ENCODE data around the gene IFT80.
"Not testable (repeated sequence)": the region's sequence is repeated elsewhere in the genome, so short reads cannot be mapped to it uniquely, and the experiment has no call there.

Gene IFT80

DNA sequence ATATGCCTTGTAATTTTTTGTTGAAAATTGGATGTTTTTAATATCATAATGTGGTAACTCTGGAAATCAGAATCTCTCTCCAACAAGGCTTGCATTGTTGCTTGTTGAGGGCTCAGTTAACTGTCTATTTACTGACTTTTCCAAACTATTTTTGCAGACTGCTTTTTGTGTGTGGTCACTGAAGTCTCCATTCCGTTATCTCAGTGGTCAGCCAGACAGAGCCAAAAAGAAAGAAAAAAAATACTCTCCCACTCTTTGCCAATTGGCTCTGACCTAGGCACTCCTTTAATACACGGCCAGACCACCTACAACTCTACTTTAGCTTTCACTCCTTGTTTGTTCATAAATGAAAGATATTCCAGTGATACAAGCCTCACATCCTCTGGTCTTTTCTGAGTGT is 52.5 kb downstream of the IFT80 start:
- DNase-seq = no peak

GRCh38 chr3:160343132-160343531 is 55.9 kb downstream of the IFT80 start:
- DNase-seq = peak in 1 of 2 donors; percentile 18

DNA sequence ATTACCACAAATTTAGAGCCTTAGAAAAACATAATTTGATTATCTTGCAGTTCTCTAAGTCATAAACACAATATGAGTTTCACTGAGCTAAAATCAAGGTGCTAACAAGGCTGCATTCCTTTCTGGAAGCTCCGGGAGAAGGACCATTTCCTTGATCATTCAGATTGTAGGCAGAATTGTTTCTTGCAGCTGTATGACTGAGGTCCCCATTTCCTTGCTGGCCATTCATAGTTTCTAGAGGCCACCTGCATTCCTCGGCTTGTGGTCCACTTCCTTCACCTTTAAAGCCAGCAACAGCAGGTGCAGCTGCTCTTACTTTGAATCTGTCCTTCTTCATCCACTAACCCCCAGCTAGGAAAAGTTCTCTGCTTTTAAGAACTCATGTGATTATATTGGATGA is 58.7 kb downstream of the IFT80 start:
- no peak for DNase-seq

DNA sequence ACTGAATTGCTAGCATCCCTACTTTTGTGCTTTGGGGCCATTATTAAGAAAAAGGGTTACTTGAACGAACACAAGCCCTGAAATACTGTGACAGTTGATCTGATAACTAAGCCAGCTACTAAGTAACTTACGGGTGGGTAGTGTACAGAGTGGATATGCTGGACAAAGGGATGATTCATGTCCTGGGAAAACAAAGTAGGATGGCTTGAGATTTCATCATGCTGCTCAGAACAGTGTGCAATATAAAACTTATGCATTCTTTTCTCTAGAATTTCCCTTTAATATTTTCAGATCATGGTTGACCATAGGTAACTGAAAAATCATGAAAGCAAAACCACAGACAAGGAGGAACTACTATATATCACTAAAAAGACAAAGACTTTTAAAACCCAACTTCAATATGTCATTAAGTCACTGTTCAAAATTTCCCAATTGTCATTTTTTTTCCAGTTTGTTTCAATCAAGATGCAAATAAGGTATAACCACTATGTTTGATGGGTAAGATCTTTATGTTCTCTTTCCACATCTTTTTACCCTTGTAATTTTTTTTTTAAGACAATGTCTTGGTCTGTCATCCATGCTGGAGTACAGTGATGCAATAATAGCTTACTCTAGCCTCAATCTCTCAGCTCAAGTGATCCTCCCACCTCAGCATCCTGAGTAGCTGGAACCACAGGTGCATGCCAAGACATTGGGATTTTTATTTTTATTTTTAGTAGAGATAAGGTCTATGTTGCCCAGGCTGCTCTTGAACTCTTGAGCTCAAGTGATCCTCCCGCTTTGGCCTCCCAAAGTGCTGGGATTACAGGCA is 67.7 kb downstream of the IFT80 start:
- no peak for DNase-seq

GRCh38 chr3:160330690-160331089 is 68.3 kb downstream of the IFT80 start:
- DNase-seq = no peak

DNA sequence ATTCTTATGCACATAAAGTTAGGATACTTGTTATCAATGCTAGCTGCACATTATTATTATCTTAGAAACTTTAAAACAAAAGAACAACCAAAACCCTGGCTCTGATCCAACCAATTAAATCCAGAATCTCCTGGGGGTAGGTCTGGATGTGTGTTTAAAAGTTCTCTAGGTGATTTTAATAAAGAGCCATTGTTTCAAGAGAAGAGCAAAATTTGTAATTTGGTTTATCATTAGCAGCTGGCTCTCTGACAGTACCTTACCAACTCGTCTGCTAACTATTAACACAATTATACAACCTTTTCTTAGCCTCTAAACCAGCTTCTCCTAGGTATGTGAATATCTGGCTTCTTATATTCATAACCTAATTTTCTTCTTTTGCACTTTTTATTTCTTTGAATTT is 68.9 kb downstream of the IFT80 start:
- no peak for DNase-seq

GRCh38 chr3:160326286-160326685 is 72.7 kb downstream of the IFT80 start:
- DNase-seq = not testable (repeated sequence)

DNA sequence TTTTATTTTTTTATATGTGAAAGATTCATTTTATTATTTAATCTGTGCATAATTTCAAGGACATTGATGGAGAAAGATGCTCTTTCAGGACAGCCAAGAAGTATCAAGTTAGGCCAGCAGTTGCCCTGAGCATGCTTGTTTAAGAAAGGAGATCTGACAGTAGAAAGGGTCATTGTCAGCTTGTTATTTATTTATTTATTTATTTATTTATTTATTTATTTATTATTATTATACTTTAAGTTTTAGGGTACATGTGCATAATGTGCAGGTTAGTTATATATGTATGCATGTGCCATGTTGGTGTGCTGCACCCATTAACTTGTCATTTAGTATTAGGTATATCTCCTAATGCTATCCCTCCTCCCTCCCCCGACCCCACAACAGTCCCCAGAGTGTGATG is 77.2 kb downstream of the IFT80 start:
- DNase-seq = not testable (repeated sequence)

DNA sequence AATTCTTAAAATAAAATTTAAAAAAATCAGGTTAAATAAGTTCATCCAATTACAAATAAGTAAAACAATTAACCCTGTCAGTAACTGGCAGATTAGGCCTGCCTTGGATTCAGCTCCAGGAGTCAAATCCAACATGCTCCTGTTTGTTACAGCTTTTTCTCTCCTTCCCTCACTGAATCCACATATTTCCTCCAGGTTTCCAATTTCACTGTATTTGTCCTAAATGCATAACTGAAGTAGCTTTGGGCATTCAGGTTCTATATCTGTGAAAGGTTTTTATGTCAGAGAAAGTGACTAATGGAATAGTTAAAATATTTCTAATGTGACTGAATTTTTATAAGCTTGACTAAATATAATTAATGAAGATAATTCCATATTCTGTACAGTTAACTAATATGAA is 79.7 kb downstream of the IFT80 start:
- no peak for DNase-seq

DNA sequence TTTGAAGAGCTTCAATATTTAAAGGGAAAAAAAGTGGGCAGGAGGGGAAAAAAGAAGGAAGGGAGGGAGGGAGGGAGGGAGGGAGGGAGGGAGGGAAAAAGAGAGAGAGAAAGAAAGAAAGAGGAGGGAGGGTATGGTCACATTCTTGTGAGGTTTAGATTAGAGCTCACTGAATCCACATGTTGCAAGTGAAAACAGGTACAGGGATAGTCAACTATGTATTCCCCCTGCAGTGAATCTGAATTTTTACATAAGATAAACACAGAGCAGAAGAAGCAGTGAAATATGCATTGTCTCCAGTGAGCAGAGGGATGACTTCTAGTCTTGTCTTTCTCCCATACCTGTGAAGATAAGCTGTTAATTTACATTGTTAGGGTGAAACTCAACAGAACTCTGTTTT is 84.0 kb downstream of the IFT80 start:
- no peak for DNase-seq

DNA sequence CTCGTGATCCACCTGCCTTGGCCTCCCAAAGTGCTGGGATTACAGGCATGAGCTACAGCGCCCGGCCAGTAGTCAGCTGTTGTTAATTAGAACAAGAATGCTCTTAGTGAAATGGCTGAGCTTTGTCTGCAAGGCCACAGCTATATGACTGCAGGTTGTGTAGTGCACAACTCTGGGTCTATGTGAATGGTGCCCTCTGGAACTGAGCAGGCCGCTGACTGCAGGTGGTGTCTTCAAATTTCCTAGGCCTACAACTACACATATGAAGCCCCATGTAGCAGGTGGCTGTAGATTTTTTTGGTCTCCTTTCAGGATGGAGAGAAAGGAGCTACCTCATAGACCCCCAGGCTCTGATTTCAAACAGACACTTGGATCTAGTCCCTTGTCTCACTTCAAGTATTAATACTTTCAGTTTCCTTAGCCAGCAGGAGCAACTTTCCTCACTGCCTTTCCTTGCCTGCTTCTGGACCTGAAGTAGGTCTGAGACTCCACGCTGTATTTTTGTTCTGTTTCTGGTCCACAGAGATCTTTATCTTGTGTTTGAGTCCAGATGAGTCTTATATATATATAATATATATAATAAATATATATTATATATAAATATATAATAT is 86.9 kb downstream of the IFT80 start:
- DNase-seq = no peak

DNA sequence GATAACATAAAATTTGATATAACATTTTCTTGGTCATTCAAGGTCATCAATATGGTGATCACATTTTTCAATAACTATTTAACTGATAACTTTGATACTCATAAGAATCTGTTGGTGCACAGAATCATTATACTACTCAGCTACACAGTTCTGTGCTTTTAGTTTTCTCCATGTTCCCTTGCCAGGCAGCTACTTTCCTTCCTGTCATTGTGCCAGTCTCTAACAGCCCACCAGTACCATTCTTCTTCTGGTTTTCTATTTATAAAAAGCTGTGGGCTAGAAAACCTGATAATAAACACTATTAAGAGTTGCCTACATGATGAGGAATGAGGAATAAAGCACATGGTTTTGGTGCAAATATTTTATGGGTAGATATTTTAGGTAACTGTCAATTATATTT is 96.2 kb downstream of the IFT80 start:
- DNase-seq = no peak

GRCh38 chr3:160296591-160296990 is 102.4 kb downstream of the IFT80 start:
- DNase-seq = no peak

DNA sequence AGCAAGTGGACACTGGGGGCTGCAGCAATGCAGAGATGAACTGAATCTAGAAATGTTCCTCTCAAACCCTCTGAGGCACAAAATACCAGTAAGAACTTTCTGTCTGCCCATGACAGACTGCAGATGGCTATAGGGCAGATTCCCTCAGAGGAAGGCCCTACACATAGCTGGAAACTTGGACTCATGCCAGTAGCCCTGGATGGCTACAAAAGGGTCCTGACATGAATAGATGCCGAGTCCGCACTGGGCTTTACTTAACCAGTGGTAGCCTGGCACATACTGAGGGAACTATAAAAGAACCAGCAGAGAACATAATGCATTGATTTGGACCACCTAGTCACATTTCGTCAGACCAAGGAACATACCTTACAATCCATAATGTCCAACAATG is 107.1 kb downstream of the IFT80 start:
- DNase-seq = no peak

DNA sequence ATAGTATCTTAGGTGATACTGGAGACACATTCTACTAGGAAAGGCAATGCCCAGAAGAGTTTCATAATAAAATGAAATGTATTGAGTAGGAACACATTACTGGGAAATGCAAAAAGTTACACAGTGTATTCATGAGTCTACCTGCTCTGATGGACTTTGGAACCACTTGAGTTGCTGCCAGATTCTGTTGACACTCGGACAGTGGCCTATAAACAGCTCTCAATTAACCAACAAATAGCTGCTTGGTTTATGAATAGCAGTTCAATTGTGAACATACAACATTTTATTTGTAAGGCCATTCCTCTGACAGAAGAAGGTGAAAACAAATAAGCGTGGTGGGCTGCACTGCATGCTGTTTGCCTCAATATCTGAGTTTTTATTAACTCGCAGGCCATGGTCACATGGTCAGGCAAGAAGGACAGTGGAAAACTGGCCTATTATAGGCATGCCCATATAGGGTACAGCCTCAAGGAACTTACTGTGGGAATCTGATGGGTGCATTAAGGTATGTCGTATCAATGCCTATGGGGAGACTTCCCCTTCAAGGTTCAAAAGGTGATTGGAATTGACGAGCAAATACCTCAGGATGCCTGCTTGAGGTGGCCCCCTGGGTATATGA is 107.6 kb downstream of the IFT80 start:
- DNase-seq = no peak

- DNase-seq = no peak
These were observed 111.4 kb downstream of the IFT80 start for GRCh38 chr3:160287666-160288065.

DNA sequence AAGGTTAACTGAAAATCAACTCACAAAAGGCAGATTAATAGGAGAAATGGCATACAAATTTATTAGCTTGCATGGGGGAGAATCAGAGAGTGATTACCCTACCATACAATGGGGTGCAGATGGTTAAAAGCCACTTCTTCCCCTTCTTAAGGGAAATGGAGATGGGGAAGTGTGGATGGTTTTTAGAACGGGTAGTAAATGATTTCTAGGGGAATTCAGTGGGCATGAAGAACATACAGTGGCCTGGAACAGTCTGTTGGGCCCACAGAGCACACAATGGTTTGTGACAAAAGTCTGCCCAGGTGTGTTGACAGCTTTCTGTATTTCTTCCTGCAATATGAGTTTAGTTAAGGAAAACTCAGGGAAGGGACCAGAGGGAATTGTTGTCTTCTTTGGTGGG is 112.8 kb downstream of the IFT80 start:
- DNase-seq = no peak

GRCh38 chr3:160280836-160281235 is 118.2 kb downstream of the IFT80 start:
- no peak for DNase-seq

DNA sequence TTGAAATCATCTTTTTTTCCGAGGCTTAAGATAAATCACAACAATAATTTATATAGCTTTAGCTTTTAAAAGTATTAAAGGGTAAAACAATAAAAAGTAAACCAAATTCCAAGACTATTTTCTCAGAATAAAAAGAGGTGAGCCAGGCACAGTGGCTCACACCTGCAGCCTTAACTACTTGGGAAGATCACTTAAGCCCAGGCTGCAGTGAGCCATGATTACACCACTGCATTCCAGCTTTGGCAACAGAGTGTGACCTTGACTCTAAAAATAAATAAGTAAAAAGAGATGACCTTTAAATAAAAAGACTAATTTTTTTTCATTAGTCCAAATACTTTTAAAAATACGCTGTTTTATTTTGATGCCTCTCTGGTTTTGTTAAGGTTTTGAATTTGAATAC is 119.4 kb downstream of the IFT80 start:
- no peak for DNase-seq

- DNase-seq = no peak
These were observed 120.8 kb downstream of the IFT80 start for GRCh38 chr3:160278210-160278609.

DNA sequence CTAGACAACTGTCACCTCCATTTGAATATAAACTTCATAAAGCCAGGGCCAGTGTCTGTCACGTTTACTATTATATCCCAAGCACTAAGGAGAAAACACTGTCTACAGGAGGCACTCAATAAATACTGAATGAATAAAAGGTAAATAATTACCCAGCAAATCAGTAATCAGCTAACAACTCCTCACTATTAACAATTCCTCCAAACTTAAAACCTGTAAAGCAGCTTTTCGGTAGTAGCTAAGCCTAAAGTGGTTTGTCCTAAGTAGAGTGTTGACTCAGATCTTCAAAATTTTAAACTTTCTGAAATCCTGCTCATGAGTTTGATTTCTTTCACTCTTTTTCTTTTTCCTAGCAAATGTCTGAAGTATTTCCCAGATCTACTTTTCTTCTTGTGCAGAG is 133.9 kb downstream of the IFT80 start:
- no peak for DNase-seq

DNA sequence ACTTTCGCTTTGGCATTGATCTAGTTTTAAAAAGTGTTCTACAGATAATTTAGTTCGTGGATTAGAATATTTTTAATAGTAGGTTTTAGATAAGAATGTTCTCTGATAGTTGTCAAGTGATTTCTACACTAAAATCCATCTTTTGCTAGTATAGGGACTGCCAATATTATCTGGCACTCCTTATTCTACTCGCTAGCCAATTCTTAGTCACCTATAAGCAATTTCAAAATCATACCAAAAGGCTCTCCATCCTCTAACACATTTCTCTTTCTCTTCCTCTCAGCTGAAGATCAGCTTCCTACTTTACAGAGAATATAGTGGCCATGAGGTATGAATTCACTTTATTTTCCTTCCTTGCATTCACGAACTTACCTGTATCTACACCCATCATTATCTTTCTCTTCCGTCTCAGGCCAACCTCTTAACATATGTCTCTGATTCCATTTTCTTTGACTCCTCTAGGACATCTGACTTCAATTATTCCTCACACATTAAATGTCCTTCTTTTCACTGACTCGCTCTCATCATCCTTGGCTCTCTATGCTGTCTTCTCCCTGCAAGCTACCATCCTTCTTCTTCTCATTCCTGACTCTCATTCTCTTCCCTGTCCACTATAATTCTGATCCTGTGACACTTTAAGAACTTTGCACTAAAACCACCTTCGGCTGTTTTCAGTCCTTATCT is 138.3 kb downstream of the IFT80 start:
- DNase-seq = no peak

DNA sequence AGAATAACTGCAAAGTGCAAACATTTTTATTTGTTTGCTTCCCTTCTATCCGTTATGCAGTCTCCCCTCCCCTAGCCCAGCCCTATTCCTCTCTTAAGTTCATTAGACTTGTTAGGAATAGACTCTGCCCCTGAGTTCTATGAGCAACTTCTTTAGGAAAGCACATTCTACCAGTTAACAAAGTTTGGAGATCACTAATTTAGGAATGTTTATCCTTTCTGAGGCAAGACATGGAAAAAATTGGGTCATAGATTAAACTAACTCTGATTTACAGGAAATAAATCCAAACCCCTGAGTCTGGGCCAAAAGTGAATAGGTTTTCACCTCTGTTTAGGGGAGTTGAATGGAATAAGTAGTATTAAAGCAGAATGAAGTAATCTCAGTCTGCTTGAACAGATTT is 139.4 kb downstream of the IFT80 start:
- DNase-seq = no peak

DNA sequence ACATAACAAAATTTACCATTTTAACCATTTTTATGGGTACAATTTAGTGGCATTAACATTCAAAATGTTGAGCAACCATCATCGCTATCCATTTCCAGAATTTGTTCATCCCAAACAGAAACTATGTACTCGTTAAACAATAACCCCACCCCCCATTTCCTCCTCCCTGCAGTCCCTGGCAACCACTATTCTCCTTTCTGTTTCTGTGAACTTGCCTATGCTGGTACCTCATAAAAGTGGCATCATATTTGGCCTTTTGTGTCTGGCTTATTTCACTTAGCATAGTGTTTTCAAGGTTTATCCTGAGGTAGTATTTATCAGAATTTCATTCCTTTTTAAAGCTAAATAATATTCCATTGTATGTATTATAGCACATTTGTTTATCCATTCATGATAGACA is 141.4 kb downstream of the IFT80 start:
- no peak for DNase-seq

Data from CD4-positive, alpha-beta T cell treated with Interferon alpha-2 for 1 hour (primary cell).